ENCODE data around the gene BTG4. TPM values are rescaled to one million over a fixed set of nuclear protein-coding genes. Genes with fewer than 3 reads are reported as not detected.
A peak's percentile ranks its signal among the peaks of the same experiment; 100 is the strongest.

The BTG4 gene
- total RNA-seq, 1 donor from 2014 or later = 0.50 TPM

- no peak for FAIRE-seq
- no peaks in the 10 kb centered on the region for H3K9me3 ChIP-seq (ENCODE audit: insufficient read depth, low read depth, low read length)
- Mint-ChIP-seq H3K4me1 (ENCODE audit: low read depth, unreplicated experiment) (peaks cover 9% of the 10 kb centered on the region), H3K27me3 (ENCODE audit: low read depth, unreplicated experiment) (peaks cover 36% of the 10 kb centered on the region), H3K27ac (ENCODE audit: unreplicated experiment) (no peak overlapping the region), H3K36me3 (ENCODE audit: low read depth, unreplicated experiment) (peaks cover 5% of the 10 kb centered on the region), H3K9me3 (ENCODE audit: unreplicated experiment) (no peaks in the 10 kb centered on the region), H3K4me3 (ENCODE audit: unreplicated experiment) (no peak overlapping the region)
- H2AFZ ChIP-seq (ENCODE audit: low read depth, low read length) = no peak overlapping the region
- H3K4me3 ChIP-seq (ENCODE audit: insufficient read depth, low read depth, low read length) = no peak overlapping the region
- peak; percentile 76 for DNase-seq (ENCODE audit: low read depth)
- no peaks in the 10 kb centered on the region for H3K36me3 ChIP-seq (ENCODE audit: insufficient read depth, low read length)
- H3K79me2 ChIP-seq (ENCODE audit: insufficient read depth, low read length) = no peaks in the 10 kb centered on the region
- TF ChIP-seq EZH2 (IDR thresholded peaks at IDR 0.05; ENCODE audit: insufficient read depth, low read length) = no peak
- TF ChIP-seq CTCF (IDR thresholded peaks at IDR 0.05; ENCODE audit: insufficient read depth, low read depth, low read length) = no peak
- no peaks in the 10 kb centered on the region for H3K4me1 ChIP-seq (ENCODE audit: insufficient read depth, low read length)
- no peak overlapping the region for H3K4me2 ChIP-seq (ENCODE audit: low read length)
- no peaks in the 10 kb centered on the region for H3K27me3 ChIP-seq (ENCODE audit: insufficient read depth, low read length)
- no peak overlapping the region for H3K9ac ChIP-seq (ENCODE audit: low read length)
- no peaks in the 10 kb centered on the region for H4K20me1 ChIP-seq (ENCODE audit: insufficient read depth, low read length)
- H3K27ac ChIP-seq (ENCODE audit: low read depth, low read length) = no peak overlapping the region
Measured at GRCh38 chr11:111460856-111461255, 51.3 kb downstream of the BTG4 start.

- Histone ChIP-seq H3K27ac (ENCODE audit: low read depth, low read length) (no peak overlapping the region), H3K27me3 (ENCODE audit: insufficient read depth, low read length) (no peaks in the 10 kb centered on the region), H3K4me2 (ENCODE audit: low read length) (no peak overlapping the region), H3K4me3 (ENCODE audit: insufficient read depth, low read depth, low read length) (no peak overlapping the region), H3K79me2 (ENCODE audit: insufficient read depth, low read length) (no peaks in the 10 kb centered on the region), H3K36me3 (ENCODE audit: insufficient read depth, low read length) (no peaks in the 10 kb centered on the region), H3K4me1 (ENCODE audit: insufficient read depth, low read length) (no peaks in the 10 kb centered on the region), H3K9ac (ENCODE audit: low read length) (no peak overlapping the region), H4K20me1 (ENCODE audit: insufficient read depth, low read length) (no peaks in the 10 kb centered on the region), H3K9me3 (ENCODE audit: insufficient read depth, low read depth, low read length) (no peaks in the 10 kb centered on the region), H2AFZ (ENCODE audit: low read depth, low read length) (no peak overlapping the region)
- no peak for DNase-seq (ENCODE audit: low read depth)
- Mint-ChIP-seq H3K9me3 (ENCODE audit: unreplicated experiment) (no peaks in the 10 kb centered on the region), H3K27me3 (ENCODE audit: low read depth, unreplicated experiment) (peaks cover 36% of the 10 kb centered on the region), H3K36me3 (ENCODE audit: low read depth, unreplicated experiment) (peaks cover 5% of the 10 kb centered on the region), H3K27ac (ENCODE audit: unreplicated experiment) (no peak overlapping the region), H3K4me1 (ENCODE audit: low read depth, unreplicated experiment) (peaks cover 7% of the 10 kb centered on the region), H3K4me3 (ENCODE audit: unreplicated experiment) (no peak overlapping the region)
- no peak for TF ChIP-seq EZH2 (IDR thresholded peaks at IDR 0.05; ENCODE audit: insufficient read depth, low read length)
- TF ChIP-seq CTCF (IDR thresholded peaks at IDR 0.05; ENCODE audit: insufficient read depth, low read depth, low read length) = no peak
- no peak for FAIRE-seq
Measured at GRCh38 chr11:111460340-111460739, 51.8 kb downstream of the BTG4 start.

- Mint-ChIP-seq H3K4me3 (ENCODE audit: unreplicated experiment) (no peak overlapping the region), H3K27me3 (ENCODE audit: low read depth, unreplicated experiment) (peaks cover 36% of the 10 kb centered on the region), H3K4me1 (ENCODE audit: low read depth, unreplicated experiment) (peaks cover 4% of the 10 kb centered on the region), H3K36me3 (ENCODE audit: low read depth, unreplicated experiment) (peaks cover 5% of the 10 kb centered on the region), H3K9me3 (ENCODE audit: unreplicated experiment) (no peaks in the 10 kb centered on the region), H3K27ac (ENCODE audit: unreplicated experiment) (peak overlapping the region; percentile 20)
- no peak overlapping the region for H3K9ac ChIP-seq (ENCODE audit: low read length)
- no peak overlapping the region for H3K27ac ChIP-seq (ENCODE audit: low read depth, low read length)
- FAIRE-seq (no peak), DNase-seq (ENCODE audit: low read depth) (no peak)
- H3K9me3 ChIP-seq (ENCODE audit: insufficient read depth, low read depth, low read length) = no peaks in the 10 kb centered on the region
- no peaks in the 10 kb centered on the region for H3K4me1 ChIP-seq (ENCODE audit: insufficient read depth, low read length)
- H3K27me3 ChIP-seq (ENCODE audit: insufficient read depth, low read length) = no peaks in the 10 kb centered on the region
- no peaks in the 10 kb centered on the region for H4K20me1 ChIP-seq (ENCODE audit: insufficient read depth, low read length)
- H3K36me3 ChIP-seq (ENCODE audit: insufficient read depth, low read length) = no peaks in the 10 kb centered on the region
- H3K4me3 ChIP-seq (ENCODE audit: insufficient read depth, low read depth, low read length) = no peak overlapping the region
- TF ChIP-seq EZH2 (IDR thresholded peaks at IDR 0.05; ENCODE audit: insufficient read depth, low read length) (no peak), CTCF (IDR thresholded peaks at IDR 0.05; ENCODE audit: insufficient read depth, low read depth, low read length) (no peak)
- no peak overlapping the region for H3K4me2 ChIP-seq (ENCODE audit: low read length)
- H3K79me2 ChIP-seq (ENCODE audit: insufficient read depth, low read length) = no peaks in the 10 kb centered on the region
- H2AFZ ChIP-seq (ENCODE audit: low read depth, low read length) = no peak overlapping the region
Measured at GRCh38 chr11:111459506-111460270, 52.5 kb downstream of the BTG4 start.
